Kidney (tissue), 14 donors: ENCODE data around the gene HOXA2. TPM values are rescaled to one million over a fixed set of nuclear protein-coding genes. Genes with fewer than 3 reads are reported as not detected.

ENCODE experiments used
- DNase-seq, 5 donors: peaks; one replicate each; pipeline ENCODE4 v3.0.0-alpha.2; 2013 to 2020
- FAIRE-seq: peaks from 2 replicates; lab custom pipeline; 2012; peaks lifted over from hg19 to GRCh38; lab: Jason Lieb, UNC
- H3K27ac ChIP-seq, 2 donors: one replicate each; pipeline ENCODE4 v1.7.0; 2013; ENCODE audit warnings: low read depth in 2 of 2, low read length in 2 of 2, inconsistent platforms in 1 of 2
- H3K27me3 ChIP-seq: one replicate; pipeline ENCODE4 v1.7.1; 2013; ENCODE audit warnings: low read length, inconsistent platforms; ENCODE audit not compliant: control insufficient read depth, insufficient read depth
- H3K36me3 ChIP-seq, 3 donors: one replicate each; pipeline versions ENCODE4 v1.7.0 to v1.7.1; 2013; ENCODE audit warnings: low read length in 3 of 3, control low read depth in 1 of 3, inconsistent platforms in 1 of 3; ENCODE audit not compliant: insufficient read depth in 3 of 3, control insufficient read depth in 2 of 3
- H3K4me1 ChIP-seq, 3 donors: one replicate each; pipeline versions ENCODE4 v1.7.0 to v1.7.1; 2013; ENCODE audit warnings: low read length in 3 of 3, inconsistent platforms in 1 of 3, low read depth in 1 of 3; ENCODE audit not compliant: control insufficient read depth in 2 of 3, insufficient read depth in 2 of 3
- H3K4me3 ChIP-seq, 3 donors: one replicate each; pipeline versions ENCODE4 v1.7.0 to v1.8.1; 2013; ENCODE audit warnings: low read length in 3 of 3, control low read depth in 1 of 3, inconsistent platforms in 1 of 3
- H3K9ac ChIP-seq, 3 donors: one replicate each; pipeline versions ENCODE4 v1.7.0 to v1.7.1; 2013; ENCODE audit warnings: low read length in 3 of 3, control low read depth in 1 of 3, inconsistent platforms in 1 of 3
- H3K9me3 ChIP-seq, 3 donors: one replicate each; pipeline versions ENCODE4 v1.7.0 to v1.7.1; 2013; ENCODE audit warnings: low read length in 3 of 3, control low read depth in 1 of 3, inconsistent platforms in 1 of 3; ENCODE audit not compliant: control insufficient read depth in 2 of 3, insufficient read depth in 1 of 3
- intact Hi-C: fragments of 100-400 bp; cut with DNase I; formaldehyde crosslinking; loops from one replicate; pipeline ENCODE4 v1.11.1; 2022
- polyA plus RNA-seq: library from polyadenylated mRNA; stranded (reverse); fragments of 350-450 nt; fragmentation: Illumina TruSeq; extraction: RNeasy Lipid Tissue Mini Kit (QIAGEN cat#74804); gene quantifications from one replicate; pipeline ENCODE4 v1.2.3, GENCODE V29; 2014; ENCODE audit warnings: low read depth, low replicate concordance; ENCODE audit not compliant: insufficient read depth
- total RNA-seq: library from RNA; stranded (reverse); fragmentation: NEBNext Ultra II Directional; extraction: Animal tissue kit (Norgen Biotek cat#: 25700); gene quantifications from one replicate; pipeline ENCODE4 v1.2.1, GENCODE V29; 2021
- TF ChIP-seq, protein P1 (sequence below): IDR thresholded peaks from 3 replicates; pipeline ENCODE4 v1.5.1; 2012; ENCODE audit warnings: mild to moderate bottlenecking, moderate library complexity, borderline replicate concordance; ENCODE audit not compliant: insufficient read depth; ENCODE audit errors: extremely low read depth
- donor health status: control.
- donor health status: control.
- donor health status: control.
- donor health status: control.
- donor health status: control.
- donor health status: DM: yes; HTN: yes; CAD: no.
- donor health status: Normal renal cell carcinoma (clear cell type).

Gene HOXA2
- total and polyA plus RNA-seq, 2 donors from 2014 or later = 1.3 to 2.9 TPM

DNA sequence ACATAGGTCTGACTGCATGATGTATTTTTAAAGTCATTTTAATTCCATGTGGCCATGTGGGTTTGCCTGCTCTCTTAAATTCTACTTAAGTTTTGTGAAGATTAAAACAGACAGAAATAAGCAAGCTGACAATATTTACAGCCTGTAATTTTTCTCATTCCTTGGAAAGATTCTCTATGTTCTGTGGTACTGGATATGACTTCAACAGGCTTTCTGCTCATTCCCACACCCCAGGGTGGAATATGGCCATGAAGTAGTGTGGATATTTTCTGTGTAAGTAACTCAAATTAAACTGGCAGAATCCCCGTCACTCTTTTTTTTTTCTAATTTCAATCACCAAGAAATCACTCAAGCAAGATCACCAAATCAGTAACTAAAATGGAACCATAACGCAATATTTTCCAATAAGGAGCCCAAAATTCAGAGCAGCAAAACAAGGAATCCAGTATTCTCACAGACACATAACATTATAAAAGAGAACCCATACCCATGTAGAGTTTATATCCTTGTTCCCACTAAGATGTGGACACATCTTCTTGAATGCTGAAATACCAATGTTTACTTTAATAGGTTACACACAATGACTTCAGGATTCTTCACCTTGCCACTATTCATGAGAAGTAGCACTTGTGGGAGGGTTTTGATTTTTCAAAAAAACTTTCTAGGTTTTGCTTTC, 35.3 kb upstream of the HOXA2 start:
- DNase-seq = peak in 1 of 5 donors; percentile 58
- Histone ChIP-seq H3K36me3 (peaks cover 2 to 14% (median 7%) of the 10 kb centered on the region in 3 donors), H3K27me3 (no peaks in the 10 kb centered on the region), H3K27ac (peak overlapping the region; percentile 76 to 97), H3K4me3 (peak overlapping the region in 2 of 3 donors; percentile 30 to 89), H3K4me1 (peaks cover 9 to 44% (median 26%) of the 10 kb centered on the region in 3 donors), H3K9me3 (no peaks in the 10 kb centered on the region), H3K9ac (peak overlapping the region; percentile 12 to 97 (median 41))
- TF ChIP-seq, protein P1, sequence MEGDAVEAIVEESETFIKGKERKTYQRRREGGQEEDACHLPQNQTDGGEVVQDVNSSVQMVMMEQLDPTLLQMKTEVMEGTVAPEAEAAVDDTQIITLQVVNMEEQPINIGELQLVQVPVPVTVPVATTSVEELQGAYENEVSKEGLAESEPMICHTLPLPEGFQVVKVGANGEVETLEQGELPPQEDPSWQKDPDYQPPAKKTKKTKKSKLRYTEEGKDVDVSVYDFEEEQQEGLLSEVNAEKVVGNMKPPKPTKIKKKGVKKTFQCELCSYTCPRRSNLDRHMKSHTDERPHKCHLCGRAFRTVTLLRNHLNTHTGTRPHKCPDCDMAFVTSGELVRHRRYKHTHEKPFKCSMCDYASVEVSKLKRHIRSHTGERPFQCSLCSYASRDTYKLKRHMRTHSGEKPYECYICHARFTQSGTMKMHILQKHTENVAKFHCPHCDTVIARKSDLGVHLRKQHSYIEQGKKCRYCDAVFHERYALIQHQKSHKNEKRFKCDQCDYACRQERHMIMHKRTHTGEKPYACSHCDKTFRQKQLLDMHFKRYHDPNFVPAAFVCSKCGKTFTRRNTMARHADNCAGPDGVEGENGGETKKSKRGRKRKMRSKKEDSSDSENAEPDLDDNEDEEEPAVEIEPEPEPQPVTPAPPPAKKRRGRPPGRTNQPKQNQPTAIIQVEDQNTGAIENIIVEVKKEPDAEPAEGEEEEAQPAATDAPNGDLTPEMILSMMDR = no peak
- no peak for FAIRE-seq
- intact Hi-C loops = no loop called here

DNA sequence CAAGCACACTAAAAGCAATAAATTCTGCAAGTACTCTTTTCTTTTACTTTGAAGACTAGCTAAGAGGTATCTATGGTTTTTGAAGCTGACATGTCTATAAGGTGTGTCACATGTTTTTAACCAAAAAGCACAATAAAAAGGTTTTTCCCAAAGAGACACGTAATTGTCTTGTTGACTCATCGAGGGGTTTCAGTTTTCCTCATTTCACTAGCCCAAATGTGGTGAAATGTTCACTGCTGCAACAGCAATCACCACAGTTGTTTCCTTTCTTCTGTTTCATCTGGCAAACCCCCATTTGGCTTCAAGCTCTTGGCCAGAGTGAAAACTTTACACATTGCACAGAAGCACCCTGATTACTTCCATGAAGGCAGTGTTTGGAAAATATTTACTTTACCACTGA, 31.9 kb upstream of the HOXA2 start:
- H3K4me1 ChIP-seq = peaks cover 13 to 45% (median 28%) of the 10 kb centered on the region in 3 donors
- no peak for FAIRE-seq
- H3K9ac ChIP-seq = peak overlapping the region in 2 of 3 donors; percentile 30 to 42

DNA sequence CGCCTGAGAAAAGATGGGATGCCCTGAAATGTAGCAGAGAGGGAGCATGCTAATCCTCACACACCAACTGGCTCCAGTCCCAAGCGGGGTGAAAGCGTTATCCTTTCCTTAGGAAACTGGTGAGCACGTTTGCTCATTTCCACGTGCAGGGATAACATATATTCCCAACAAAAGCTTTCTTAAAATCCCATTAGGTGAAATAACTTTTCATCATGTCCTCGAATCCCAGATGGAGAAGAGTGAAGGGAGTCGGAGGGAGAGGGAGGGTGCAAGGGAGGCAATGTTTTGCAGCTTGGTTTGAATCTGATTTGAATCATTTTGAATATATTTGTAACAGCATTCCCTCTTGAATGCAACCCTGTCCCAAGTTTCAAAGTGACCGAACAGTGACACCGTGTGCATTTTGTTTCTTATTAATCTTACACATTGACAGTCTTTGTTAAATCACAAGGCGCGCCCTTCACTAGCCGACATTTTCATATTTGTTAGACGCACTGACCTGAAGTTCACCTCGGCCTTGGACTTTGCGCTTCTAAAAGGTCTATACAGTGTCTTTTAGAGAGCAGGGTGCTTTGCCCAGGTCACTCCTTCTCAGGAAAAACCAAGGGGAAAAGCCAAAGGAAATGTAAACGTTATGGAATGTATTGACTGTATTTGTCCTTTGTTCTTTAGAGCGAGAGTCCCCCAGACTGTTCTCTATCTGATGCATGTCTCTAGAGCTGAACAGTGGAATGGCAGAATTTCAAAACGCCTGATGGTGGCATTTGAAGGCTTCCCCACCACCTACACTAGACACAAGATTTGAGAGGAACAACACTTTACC, 31.1 kb upstream of the HOXA2 start:
- H3K4me3 ChIP-seq = peak overlapping the region; percentile 26 to 32 (median 28)
- H3K9ac ChIP-seq = peak overlapping the region in 2 of 3 donors; percentile 42 to 45
- DNase-seq (peak in 3 of 5 donors; percentile 39 to 68 (median 45)), FAIRE-seq (no peak)
- no peaks in the 10 kb centered on the region for H3K9me3 ChIP-seq
- no peaks in the 10 kb centered on the region for H3K27me3 ChIP-seq
- TF ChIP-seq, protein P1 = no peak
- peaks cover 0 to 5% (median 0%) of the 10 kb centered on the region in 3 donors for H3K36me3 ChIP-seq
- peaks cover 15 to 43% (median 32%) of the 10 kb centered on the region in 3 donors for H3K4me1 ChIP-seq
- intact Hi-C loops = no loop called here
- peak overlapping the region; percentile 55 to 63 for H3K27ac ChIP-seq

More for the DNA sequence above, 31.9 kb upstream of the HOXA2 start:
- Histone ChIP-seq H3K27me3 (no peaks in the 10 kb centered on the region), H3K9me3 (no peaks in the 10 kb centered on the region), H3K27ac (peak overlapping the region; percentile 56 to 63), H3K4me3 (no peak overlapping the region), H3K36me3 (peaks cover 0 to 4% (median 0%) of the 10 kb centered on the region in 3 donors)
- intact Hi-C loops = no loop called here
- TF ChIP-seq, protein P1 = no peak
- DNase-seq = peak in 1 of 5 donors; percentile 78
